PC-9 (cell line): ENCODE measurements around the gene IL1F10. TPM values are rescaled to one million over a fixed set of nuclear protein-coding genes. Genes with fewer than 3 reads are reported as not detected.

ENCODE experiments used
- BruUV-seq: library from RNA; stranded (reverse); fragments of 400-500 nt; replicated peaks from 2 replicates; lab custom pipeline; 2021; lab: Mats Ljungman, UMichigan
- CTCF ChIA-PET: fragments of 300-600 bp; sonication (Branson Sonifier 250); formaldehyde crosslinking; loops from one replicate; lab custom pipeline; 2022; ENCODE audit warnings: antibody characterized with exemption; lab: Charles Lee
- POLR2A ChIA-PET: fragments of 300-600 bp; sonication (Branson Sonifier 250); formaldehyde crosslinking; loops from one replicate; lab custom pipeline; 2022; ENCODE audit warnings: antibody characterized with exemption; ENCODE audit not compliant: unreplicated experiment; lab: Charles Lee
- DNase-seq, 2 experiments: peaks; one replicate each; pipeline versions ENCODE4 v3.0.0 to v3.0.0-alpha.2; 2015 to 2022; ENCODE audit warnings: mixed read lengths in 1 of 2
- H2AFZ ChIP-seq: fragments of 200-600 bp; sonication (generic); 2 replicates; pipeline ENCODE4 v1.8.1; 2017; ENCODE audit warnings: antibody characterized with exemption
- H3F3A ChIP-seq: fragments of 200-600 bp; sonication (generic); 2 replicates; pipeline ENCODE4 v1.8.1; 2017; ENCODE audit warnings: antibody characterized with exemption, mild to moderate bottlenecking, low read depth; ENCODE audit not compliant: insufficient read depth
- H3K27ac ChIP-seq: fragments of 200-600 bp; sonication (generic); 2 replicates; pipeline ENCODE4 v1.6.1; 2016; ENCODE audit warnings: mixed run types
- H3K27me3 ChIP-seq: fragments of 200-600 bp; sonication (generic); 2 replicates; pipeline ENCODE4 v1.6.1; 2016; ENCODE audit warnings: low read depth, mixed run types; ENCODE audit not compliant: insufficient read depth
- H3K36me3 ChIP-seq: fragments of 200-600 bp; sonication (generic); 2 replicates; pipeline ENCODE4 v1.6.1; 2016; ENCODE audit warnings: low read depth, mixed run types
- H3K4me1 ChIP-seq: fragments of 200-600 bp; sonication (generic); replicated peaks from 2 replicates; pipeline ENCODE4 v1.6.1; 2016; ENCODE audit warnings: mixed run types; ENCODE audit not compliant: insufficient read depth
- H3K4me2 ChIP-seq: fragments of 200-600 bp; sonication (generic); 2 replicates; pipeline ENCODE4 v1.6.1; 2017; ENCODE audit warnings: mixed run types
- H3K4me3 ChIP-seq: fragments of 200-600 bp; sonication (generic); 2 replicates; pipeline ENCODE4 v1.6.1; 2016; ENCODE audit warnings: mixed run types
- H3K79me2 ChIP-seq: fragments of 200-600 bp; sonication (generic); 2 replicates; pipeline ENCODE4 v1.6.1; 2017; ENCODE audit warnings: low read depth, mixed run types
- H3K9me2 ChIP-seq: fragments of 200-600 bp; sonication (generic); 2 replicates; pipeline ENCODE4 v1.8.1; 2017; ENCODE audit warnings: mild to moderate bottlenecking; ENCODE audit not compliant: insufficient read depth
- H3K9me3 ChIP-seq: fragments of 200-600 bp; sonication (generic); 2 replicates; pipeline ENCODE4 v1.8.1; 2016; ENCODE audit warnings: low read depth; ENCODE audit not compliant: insufficient read depth
- H4K20me1 ChIP-seq: fragments of 200-600 bp; sonication (generic); 2 replicates; pipeline ENCODE4 v1.8.1; 2017; ENCODE audit not compliant: insufficient read depth
- EZH2 ChIP-seq: fragments of 200-600 bp; sonication (generic); IDR thresholded peaks from 2 replicates; pipeline ENCODE4 v1.8.0; 2017; ENCODE audit warnings: antibody characterized with exemption, low read depth
- intact Hi-C: fragments of 100-400 bp; cut with micrococcal nuclease; formaldehyde crosslinking; loops from one replicate; pipeline ENCODE4 v1.10.0; 2022; ENCODE audit not compliant: unreplicated experiment
- total RNA-seq: library from RNA; stranded (reverse); gene quantifications from 2 replicates; pipeline ENCODE4 v1.2.3, GENCODE V29; 2021
- TF ChIP-seq, protein P1 (sequence below): fragments of 200-600 bp; sonication (generic); conservative IDR thresholded peaks from 2 replicates; pipeline ENCODE4 v1.6.1; 2017; ENCODE audit warnings: mixed run types, antibody characterized with exemption, mild to moderate bottlenecking, moderate library complexity

IL1F10 gene
- total RNA-seq, 1 experiment from 2014 or later: not detected

DNA sequence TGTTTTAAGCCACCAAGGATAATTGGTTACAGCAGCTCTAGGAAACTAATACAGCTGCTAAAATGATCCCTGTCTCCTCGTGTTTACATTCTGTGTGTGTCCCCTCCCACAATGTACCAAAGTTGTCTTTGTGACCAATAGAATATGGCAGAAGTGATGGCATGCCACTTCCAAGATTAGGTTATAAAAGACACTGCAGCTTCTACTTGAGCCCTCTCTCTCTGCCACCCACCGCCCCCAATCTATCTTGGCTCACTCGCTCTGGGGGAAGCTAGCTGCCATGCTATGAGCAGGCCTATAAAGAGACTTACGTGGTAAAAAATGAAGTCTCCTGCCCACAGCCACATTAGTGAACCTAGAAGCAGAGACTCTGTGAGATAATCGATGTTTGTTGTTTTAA lies 3.5 kb upstream of the IL1F10 start:
- TF ChIP-seq, protein P1, sequence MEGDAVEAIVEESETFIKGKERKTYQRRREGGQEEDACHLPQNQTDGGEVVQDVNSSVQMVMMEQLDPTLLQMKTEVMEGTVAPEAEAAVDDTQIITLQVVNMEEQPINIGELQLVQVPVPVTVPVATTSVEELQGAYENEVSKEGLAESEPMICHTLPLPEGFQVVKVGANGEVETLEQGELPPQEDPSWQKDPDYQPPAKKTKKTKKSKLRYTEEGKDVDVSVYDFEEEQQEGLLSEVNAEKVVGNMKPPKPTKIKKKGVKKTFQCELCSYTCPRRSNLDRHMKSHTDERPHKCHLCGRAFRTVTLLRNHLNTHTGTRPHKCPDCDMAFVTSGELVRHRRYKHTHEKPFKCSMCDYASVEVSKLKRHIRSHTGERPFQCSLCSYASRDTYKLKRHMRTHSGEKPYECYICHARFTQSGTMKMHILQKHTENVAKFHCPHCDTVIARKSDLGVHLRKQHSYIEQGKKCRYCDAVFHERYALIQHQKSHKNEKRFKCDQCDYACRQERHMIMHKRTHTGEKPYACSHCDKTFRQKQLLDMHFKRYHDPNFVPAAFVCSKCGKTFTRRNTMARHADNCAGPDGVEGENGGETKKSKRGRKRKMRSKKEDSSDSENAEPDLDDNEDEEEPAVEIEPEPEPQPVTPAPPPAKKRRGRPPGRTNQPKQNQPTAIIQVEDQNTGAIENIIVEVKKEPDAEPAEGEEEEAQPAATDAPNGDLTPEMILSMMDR: no peak
- no peak for TF ChIP-seq EZH2
- Histone ChIP-seq H3K36me3 (no peaks in the 10 kb centered on the region), H4K20me1 (no peaks in the 10 kb centered on the region), H3K9me2 (no peaks in the 10 kb centered on the region), H3K9me3 (peaks cover 8% of the 10 kb centered on the region; the same call in 1 of the 2 replicates), H3K4me2 (no peak overlapping the region), H3F3A (peaks cover 25% of the 10 kb centered on the region), H3K27me3 (no peaks in the 10 kb centered on the region), H3K4me3 (no peak overlapping the region), H3K27ac (no peak overlapping the region), H3K4me1 (peaks cover 42% of the 10 kb centered on the region), H3K79me2 (no peaks in the 10 kb centered on the region), H2AFZ (no peak overlapping the region)
- intact Hi-C loops: no loop called here
- ChIA-PET CTCF (no interaction called here), POLR2A (no interaction called here)
- BruUV-seq: no TSS peak
- no peak for DNase-seq

DNA sequence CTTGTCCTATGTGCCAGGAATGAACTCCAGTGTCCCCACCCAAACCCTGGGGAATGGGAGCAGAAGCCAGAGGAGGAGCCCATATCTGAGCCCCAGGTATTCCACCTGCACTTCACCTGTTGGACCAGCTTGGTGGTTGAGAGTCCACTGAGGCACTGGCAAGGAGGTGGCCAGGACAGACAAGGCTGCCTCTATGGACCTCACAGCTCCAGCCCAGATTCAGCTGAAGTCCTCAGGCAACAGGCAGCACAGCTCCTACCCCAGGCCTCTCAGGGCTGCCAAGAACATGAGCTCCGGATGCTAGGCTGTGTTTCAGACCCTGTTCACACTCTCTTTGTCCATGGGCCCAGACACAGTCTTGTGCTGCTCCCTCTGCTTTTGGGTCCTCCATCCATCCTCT lies 2.9 kb upstream of the IL1F10 start:
- no peak overlapping the region for H3K27ac ChIP-seq
- H3K4me1 ChIP-seq: peaks cover 42% of the 10 kb centered on the region
- TF ChIP-seq EZH2: no peak
- TF ChIP-seq, protein P1: no peak
- H4K20me1 ChIP-seq: no peaks in the 10 kb centered on the region
- DNase-seq: no peak
- no peaks in the 10 kb centered on the region for H3K9me2 ChIP-seq
- intact Hi-C loops: no loop called here
- H3K79me2 ChIP-seq: no peaks in the 10 kb centered on the region
- peaks cover 31% of the 10 kb centered on the region for H3F3A ChIP-seq
- H3K36me3 ChIP-seq: no peaks in the 10 kb centered on the region
- CTCF ChIA-PET: no interaction called here
- POLR2A ChIA-PET: no interaction called here
- no peak overlapping the region for H2AFZ ChIP-seq
- no peak overlapping the region for H3K4me3 ChIP-seq
- no peaks in the 10 kb centered on the region for H3K27me3 ChIP-seq
- no peak overlapping the region for H3K4me2 ChIP-seq
- H3K9me3 ChIP-seq: peaks cover 8% of the 10 kb centered on the region; the same call in 1 of the 2 replicates
- no TSS peak for BruUV-seq

DNA sequence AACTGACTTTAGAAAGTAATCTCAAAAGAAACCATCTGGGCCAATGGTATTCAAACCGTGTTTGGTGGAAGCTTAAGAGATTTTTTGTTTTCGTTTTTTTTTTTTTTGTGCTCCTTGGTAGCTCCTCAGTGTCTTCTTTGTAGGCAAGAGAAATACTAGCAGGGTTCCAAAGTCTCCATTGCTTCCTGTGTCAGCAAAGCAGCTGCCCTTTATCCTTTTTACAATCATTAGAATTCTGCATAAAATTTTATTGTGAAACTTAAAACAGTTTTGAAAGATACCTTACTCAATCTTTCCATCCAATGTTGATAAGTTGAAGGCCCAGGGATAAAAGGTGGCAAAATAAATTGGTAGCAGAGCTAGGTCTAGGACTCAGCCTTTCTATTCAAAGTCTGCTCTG lies 479 bp downstream of the IL1F10 start:
- Histone ChIP-seq H3K9me3 (peaks cover 8% of the 10 kb centered on the region; the same call in 1 of the 2 replicates), H3K27ac (peak overlapping the region; percentile 87), H3K9me2 (no peaks in the 10 kb centered on the region), H3K4me1 (peaks cover 48% of the 10 kb centered on the region), H3K36me3 (no peaks in the 10 kb centered on the region), H3K79me2 (no peaks in the 10 kb centered on the region), H2AFZ (no peak overlapping the region; the same call in 1 of the 2 replicates), H3K4me3 (no peak overlapping the region), H3K27me3 (no peaks in the 10 kb centered on the region), H3F3A (peaks cover 34% of the 10 kb centered on the region), H4K20me1 (no peaks in the 10 kb centered on the region), H3K4me2 (peak overlapping the region; percentile 66)
- TF ChIP-seq, protein P1: no peak
- TF ChIP-seq EZH2: no peak
- intact Hi-C loops: loop anchor here (2.0 kb wide), 1 partner anchor 173 kb away; no protein-coding TSS in a partner anchor
- POLR2A ChIA-PET: no interaction called here
- CTCF ChIA-PET: interaction anchor here (0.6 to 1.6 kb wide), 4 partner anchors 10 to 109 kb away, joined by 4 to 6 read pairs (median 4); no protein-coding TSS in a partner anchor
- no TSS peak for BruUV-seq
- DNase-seq: no peak
